ENCODE measurements around the gene HS3ST1.

- no peak for TF ChIP-seq EP300 (IDR thresholded peaks at IDR 0.05; ENCODE audit: borderline replicate concordance)
- no peak for TF ChIP-seq NFIC (IDR thresholded peaks at IDR 0.05)
- TF ChIP-seq TAF1 (IDR thresholded peaks at IDR 0.05; ENCODE audit: low read depth), result no peak
- TF ChIP-seq EGR1 (IDR thresholded peaks at IDR 0.05), result no peak
Observed at GRCh38 chr4:11463707-11464106, 35.0 kb upstream of the HS3ST1 start.

Data from Ishikawa (cell line).